Adrenal gland (tissue), 5 donors: ENCODE data around the gene HPS1.

Experiments
- POLR2A ChIP-seq, 2 donors: fragments of 450-650 bp; IDR thresholded peaks; one replicate each; pipeline ENCODE4 v1.6.1; 2017; ENCODE audit warnings: antibody characterized with exemption in 2 of 2, mild to moderate bottlenecking in 2 of 2, moderate library complexity in 1 of 2
- TF ChIP-seq, protein P1 (sequence below), 6 experiments: fragments of 450-650 bp in 4 of 6; fragments of 200-600 bp in 2 of 6; sonication (generic) in 1 of 6; IDR thresholded peaks; 1 replicate in 5 of 6; 2 replicates in 1 of 6; pipeline versions ENCODE4 v1.5.1 to v1.8.0; 2016 to 2021; ENCODE audit warnings: antibody characterized with exemption in 6 of 6, mild to moderate bottlenecking in 2 of 6, moderate library complexity in 1 of 6
- donor health status: DM: no; HTN: no; CAD: no.

DNA sequence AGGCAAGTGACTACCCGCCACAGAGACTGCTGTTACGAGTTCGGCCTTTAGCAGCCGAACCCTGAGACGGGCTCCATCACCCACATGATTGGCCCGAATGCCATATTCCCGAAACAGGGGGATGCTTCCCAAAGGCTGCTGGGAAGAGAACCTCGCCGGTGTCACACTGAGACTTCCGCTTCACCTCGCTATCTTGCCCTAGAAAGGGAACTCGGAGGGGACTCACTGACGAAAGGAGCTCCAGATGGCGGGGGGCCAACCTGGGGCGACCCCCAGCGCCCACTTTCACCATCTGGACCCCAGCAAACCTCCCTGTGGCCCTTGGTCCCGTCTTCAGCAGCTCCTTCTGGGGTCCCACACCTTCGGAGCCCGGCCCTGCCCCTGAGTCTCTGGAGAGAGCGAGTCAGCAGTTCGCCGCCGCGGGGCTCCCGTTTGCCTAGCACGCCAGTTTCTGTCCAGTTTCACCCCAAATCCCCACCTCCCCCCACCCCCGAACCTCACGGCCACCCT is 529 bp downstream of the HPS1 start:
- TF ChIP-seq, protein P1, sequence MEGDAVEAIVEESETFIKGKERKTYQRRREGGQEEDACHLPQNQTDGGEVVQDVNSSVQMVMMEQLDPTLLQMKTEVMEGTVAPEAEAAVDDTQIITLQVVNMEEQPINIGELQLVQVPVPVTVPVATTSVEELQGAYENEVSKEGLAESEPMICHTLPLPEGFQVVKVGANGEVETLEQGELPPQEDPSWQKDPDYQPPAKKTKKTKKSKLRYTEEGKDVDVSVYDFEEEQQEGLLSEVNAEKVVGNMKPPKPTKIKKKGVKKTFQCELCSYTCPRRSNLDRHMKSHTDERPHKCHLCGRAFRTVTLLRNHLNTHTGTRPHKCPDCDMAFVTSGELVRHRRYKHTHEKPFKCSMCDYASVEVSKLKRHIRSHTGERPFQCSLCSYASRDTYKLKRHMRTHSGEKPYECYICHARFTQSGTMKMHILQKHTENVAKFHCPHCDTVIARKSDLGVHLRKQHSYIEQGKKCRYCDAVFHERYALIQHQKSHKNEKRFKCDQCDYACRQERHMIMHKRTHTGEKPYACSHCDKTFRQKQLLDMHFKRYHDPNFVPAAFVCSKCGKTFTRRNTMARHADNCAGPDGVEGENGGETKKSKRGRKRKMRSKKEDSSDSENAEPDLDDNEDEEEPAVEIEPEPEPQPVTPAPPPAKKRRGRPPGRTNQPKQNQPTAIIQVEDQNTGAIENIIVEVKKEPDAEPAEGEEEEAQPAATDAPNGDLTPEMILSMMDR (IDR thresholded peaks at IDR 0.05): no peak
- no peak for TF ChIP-seq POLR2A (IDR thresholded peaks at IDR 0.05)
